Heart left ventricle (tissue), 16 donors: ENCODE data around the gene LRRC32. TPM values are rescaled to one million over a fixed set of nuclear protein-coding genes. Genes with fewer than 3 reads are reported as not detected.
A peak's percentile ranks its signal among the peaks of the same experiment; 100 is the strongest.

ENCODE experiments used
- ATAC-seq, 4 donors: fragments of 200-7000 bp; cut with Tn5 transposase; one replicate each; pipeline ENCODE4 v1.9.1; 2020 to 2022; ENCODE audit warnings: moderate library complexity in 4 of 4, mild to moderate bottlenecking in 3 of 4, moderate number of reproducible peaks in 1 of 4
- DNase-seq, 5 donors: peaks; one replicate each; pipeline ENCODE4 v3.0.0-alpha.2; 2020
- H3K27ac ChIP-seq, 12 donors: fragments of 200-600 bp; sonication (generic) in 4 of 12; one replicate each; pipeline versions ENCODE4 v1.5.0 to v1.8.0; 2016 to 2022; ENCODE audit warnings: mild to moderate bottlenecking in 2 of 12
- H3K27me3 ChIP-seq, 9 donors: fragments of 200-600 bp; sonication (generic) in 2 of 9; one replicate each; pipeline versions ENCODE4 v1.5.1 to v1.8.0; 2016 to 2022; ENCODE audit warnings: mild to moderate bottlenecking in 3 of 9
- H3K36me3 ChIP-seq, 9 donors: fragments of 200-600 bp; sonication (generic) in 2 of 9; one replicate each; pipeline versions ENCODE4 v1.5.0 to v1.8.0; 2018 to 2022; ENCODE audit warnings: mild to moderate bottlenecking in 2 of 9
- H3K4me1 ChIP-seq, 12 donors: fragments of 200-600 bp; sonication (generic) in 4 of 12; one replicate each; pipeline versions ENCODE4 v1.5.0 to v1.8.0; 2016 to 2022; ENCODE audit warnings: mild to moderate bottlenecking in 3 of 12
- H3K4me3 ChIP-seq, 12 donors: fragments of 200-600 bp; sonication (generic) in 4 of 12; one replicate each; pipeline versions ENCODE4 v1.5.0 to v1.8.0; 2017 to 2022; ENCODE audit warnings: mild to moderate bottlenecking in 9 of 12, moderate library complexity in 4 of 12
- H3K9me3 ChIP-seq, 12 donors: fragments of 200-600 bp; sonication (generic) in 4 of 12; one replicate each; pipeline versions ENCODE4 v1.5.0 to v1.8.0; 2016 to 2022; ENCODE audit warnings: mild to moderate bottlenecking in 1 of 12
- POLR2A ChIP-seq, 2 donors: fragments of 450-650 bp; IDR thresholded peaks; one replicate each; pipeline ENCODE4 v1.6.1; 2017; ENCODE audit warnings: antibody characterized with exemption in 2 of 2, mild to moderate bottlenecking in 2 of 2, moderate library complexity in 2 of 2
- WGBS, 4 donors: extraction: QIAGEN DNeasy Blood & Tissue Kit in 2 of 4; methylation state at CpG; one replicate each; pipeline versions ENCODE4 v1.1.5 to v1.1.7; 2013 to 2018; 5-methylcytosine and 5-hydroxymethylcytosine counted together
- intact Hi-C, 10 donors: fragments of 100-400 bp; cut with DNase I; formaldehyde crosslinking; loops; one replicate each; pipeline versions ENCODE4 v1.11.1 to v1.14.2; 2022
- polyA plus RNA-seq, 2 donors: library from polyadenylated mRNA; stranded (reverse); fragments of 200-250 nt; gene quantifications; one replicate each; pipeline ENCODE4 v1.2.3, GENCODE V29; 2013
- total RNA-seq, 9 donors: library from RNA; depleted of rRNA in 2 of 9; stranded (reverse); fragments of >200 nt in 2 of 9; fragmentation: NEBNext Ultra II Directional in 3 of 9; extraction: Animal tissue kit (Norgen Biotek cat#: 25700) in 3 of 9; gene quantifications; one replicate each; pipeline versions ENCODE4 v1.1.0 to v1.2.4, GENCODE V29; 2016 to 2023
- TF ChIP-seq, protein P1 (sequence below), 12 donors: fragments of 200-600 bp; sonication (generic) in 4 of 12; IDR thresholded peaks; one replicate each; pipeline versions ENCODE4 v1.5.0 to v1.8.0; 2018 to 2022; ENCODE audit warnings: antibody characterized with exemption in 12 of 12, mild to moderate bottlenecking in 5 of 12
- donor health status: ischemic (EF 13 %, LVEDD 7.1; RV severe dilation, severe dysfunction).
- donor health status: healthy with polysubstance abuse.
- donor health status: DM: no; HTN: yes; CAD: no.
- donor health status: DM: no; HTN: no; CAD: no.
- donor health status: ischemic (EF 25% LVEDD 6.9; RV normal size, moderate dysfunction).
- donor health status: ischemic (EF 25% LVEDD 5.7; RV mildly dilated, moderate dysfunction).
- donor health status: healthy.
- donor health status: DM: yes; HTN: yes; CAD: no.
- donor health status: ischemic (EF 35%, LVEDD 5.7; RV mildly dilated, moderate dysfunction).
- donor health status: nonischemic (EF 11% LVEDD 7.7; RV severe dilation, severe dysfunction).
- donor health status: DM: yes; HTN: yes; CAD: no.
- donor health status: PGD.
- donor health status: ischemic (EF 29% LVEDD 5.4; RV normal size, mild dysfunction).
- donor health status: nonischemic (EF 23%, LVEDD 6.1; RV moderate dilation, normal function).

LRRC32 gene
- total and polyA plus RNA-seq, 11 donors: 20.1 to 79.0 (median 44.6) TPM

DNA sequence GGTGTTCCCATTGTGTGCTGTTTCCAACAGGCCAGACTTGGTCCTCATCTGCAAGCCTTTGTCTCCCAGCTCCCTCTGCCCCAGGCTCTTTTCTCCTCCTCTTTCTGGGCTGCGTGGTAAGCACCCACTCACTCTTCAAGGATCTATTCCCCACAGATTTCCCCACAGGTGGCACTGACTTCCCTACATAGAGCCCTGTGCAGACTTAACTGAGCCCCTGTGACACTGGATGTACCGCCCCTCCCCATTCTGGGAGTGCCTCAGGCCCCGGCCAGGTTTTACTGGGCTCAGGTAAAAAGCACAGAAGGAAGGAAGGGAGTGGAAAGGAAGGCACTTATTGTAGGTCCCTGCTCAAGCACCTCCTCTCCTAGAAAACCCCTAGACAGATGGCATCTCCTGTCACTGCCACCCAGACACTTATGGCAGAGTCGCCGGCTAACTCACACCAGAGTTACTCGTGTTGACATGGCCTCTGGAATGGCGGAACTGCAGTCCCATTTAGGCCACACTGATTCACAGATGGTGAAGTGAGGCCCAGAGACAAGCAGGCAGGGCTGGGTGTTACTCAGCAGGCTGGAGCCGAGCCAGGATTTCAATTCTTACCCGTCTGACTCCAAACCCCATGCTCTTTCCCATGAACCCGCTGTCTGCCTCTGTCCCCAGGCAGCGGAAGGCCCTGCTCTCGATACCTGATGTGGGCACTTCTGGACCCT lies 47.2 kb downstream of the LRRC32 start:
- Histone ChIP-seq H3K36me3 (no peaks in the 10 kb centered on the region), H3K4me3 (no peak overlapping the region), H3K4me1 (peaks cover 0 to 19% (median 0%) of the 10 kb centered on the region in 12 donors), H3K27ac (no peak overlapping the region), H3K27me3 (no peaks in the 10 kb centered on the region), H3K9me3 (peaks cover 0 to 20% (median 7%) of the 10 kb centered on the region in 12 donors)
- 89 to 94% (median 90%) methylated on average over 11 to 12 of the region's 12 CpGs for WGBS, 4 donors
- ATAC-seq: no peak
- intact Hi-C loops: no loop called here
- no peak for DNase-seq
- TF ChIP-seq, protein P1, sequence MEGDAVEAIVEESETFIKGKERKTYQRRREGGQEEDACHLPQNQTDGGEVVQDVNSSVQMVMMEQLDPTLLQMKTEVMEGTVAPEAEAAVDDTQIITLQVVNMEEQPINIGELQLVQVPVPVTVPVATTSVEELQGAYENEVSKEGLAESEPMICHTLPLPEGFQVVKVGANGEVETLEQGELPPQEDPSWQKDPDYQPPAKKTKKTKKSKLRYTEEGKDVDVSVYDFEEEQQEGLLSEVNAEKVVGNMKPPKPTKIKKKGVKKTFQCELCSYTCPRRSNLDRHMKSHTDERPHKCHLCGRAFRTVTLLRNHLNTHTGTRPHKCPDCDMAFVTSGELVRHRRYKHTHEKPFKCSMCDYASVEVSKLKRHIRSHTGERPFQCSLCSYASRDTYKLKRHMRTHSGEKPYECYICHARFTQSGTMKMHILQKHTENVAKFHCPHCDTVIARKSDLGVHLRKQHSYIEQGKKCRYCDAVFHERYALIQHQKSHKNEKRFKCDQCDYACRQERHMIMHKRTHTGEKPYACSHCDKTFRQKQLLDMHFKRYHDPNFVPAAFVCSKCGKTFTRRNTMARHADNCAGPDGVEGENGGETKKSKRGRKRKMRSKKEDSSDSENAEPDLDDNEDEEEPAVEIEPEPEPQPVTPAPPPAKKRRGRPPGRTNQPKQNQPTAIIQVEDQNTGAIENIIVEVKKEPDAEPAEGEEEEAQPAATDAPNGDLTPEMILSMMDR (IDR thresholded peaks at IDR 0.05): no peak
- TF ChIP-seq POLR2A (IDR thresholded peaks at IDR 0.05): no peak

DNA sequence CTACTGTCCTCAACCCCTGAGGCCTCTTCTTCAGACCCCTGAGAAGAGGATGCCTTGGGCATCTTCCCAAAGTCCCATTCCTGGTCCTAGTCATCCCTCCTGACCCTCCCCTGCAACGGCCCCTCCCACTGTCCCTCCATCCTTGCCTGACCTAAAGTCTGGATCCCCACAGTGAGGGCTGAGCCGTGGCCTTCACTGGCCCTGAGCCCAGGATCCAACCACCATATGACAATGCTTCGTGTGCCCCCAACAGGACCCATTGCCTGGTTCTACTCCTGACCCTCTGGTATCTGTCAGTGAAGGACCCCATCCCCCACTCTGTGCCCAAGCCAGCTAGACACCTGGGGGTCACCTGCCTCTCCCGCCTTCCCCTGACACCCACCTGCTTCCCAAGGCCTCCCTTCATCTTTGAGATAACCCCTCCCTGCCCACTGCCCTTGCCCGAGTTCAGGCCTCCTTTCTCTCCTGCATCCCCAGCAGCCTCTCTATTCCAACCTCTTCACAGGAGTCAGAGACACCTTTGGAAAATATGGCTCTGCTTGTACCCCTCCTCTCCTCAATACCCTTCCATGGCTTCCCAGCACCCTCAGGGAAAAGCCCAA lies 48.0 kb downstream of the LRRC32 start:
- no peak overlapping the region for H3K27ac ChIP-seq
- DNase-seq: no peak
- no peak overlapping the region for H3K4me3 ChIP-seq
- no peaks in the 10 kb centered on the region for H3K27me3 ChIP-seq
- no peak for ATAC-seq
- TF ChIP-seq, protein P1 (IDR thresholded peaks at IDR 0.05): no peak
- TF ChIP-seq POLR2A (IDR thresholded peaks at IDR 0.05): no peak
- no peaks in the 10 kb centered on the region for H3K36me3 ChIP-seq
- H3K9me3 ChIP-seq: peaks cover 0 to 22% (median 7%) of the 10 kb centered on the region in 12 donors
- WGBS, 4 donors: 91 to 96% (median 94%) methylated on average over 5 of the region's 5 CpGs
- intact Hi-C loops: no loop called here
- peaks cover 0 to 14% (median 0%) of the 10 kb centered on the region in 12 donors for H3K4me1 ChIP-seq

DNA sequence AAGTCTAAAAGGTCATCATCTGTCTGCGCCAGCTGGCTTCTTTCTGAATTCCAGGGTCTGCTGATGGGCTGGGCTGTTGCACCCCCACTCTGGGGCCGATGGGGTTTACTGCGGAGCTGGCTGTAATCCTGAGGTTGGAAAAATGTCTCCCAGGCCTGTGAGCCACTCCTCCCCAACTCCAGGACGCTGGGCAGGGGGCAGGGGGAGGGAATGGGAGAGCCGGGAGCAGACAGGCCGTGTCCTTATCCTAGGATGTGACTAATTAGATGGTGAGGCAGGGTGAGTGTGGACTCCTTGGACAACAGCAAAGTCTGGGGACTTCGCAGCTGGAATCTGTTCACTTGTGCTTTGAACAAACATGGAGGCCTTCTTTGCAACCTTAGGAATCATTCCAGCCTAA lies 48.7 kb downstream of the LRRC32 start:
- H3K36me3 ChIP-seq: no peaks in the 10 kb centered on the region
- H3K27me3 ChIP-seq: no peaks in the 10 kb centered on the region
- TF ChIP-seq POLR2A (IDR thresholded peaks at IDR 0.05): no peak
- ATAC-seq (peak in 2 of 4 donors; percentile 39 to 45), DNase-seq (peak in 2 of 5 donors; percentile 9 to 14)
- intact Hi-C loops: no loop called here
- peaks cover 0 to 13% (median 3%) of the 10 kb centered on the region in 12 donors for H3K4me1 ChIP-seq
- 79 to 87% (median 80%) methylated on average over 7 of the region's 7 CpGs for WGBS, 4 donors
- H3K27ac ChIP-seq: no peak overlapping the region
- H3K9me3 ChIP-seq: peaks cover 0 to 22% (median 7%) of the 10 kb centered on the region in 12 donors
- H3K4me3 ChIP-seq: no peak overlapping the region

DNA sequence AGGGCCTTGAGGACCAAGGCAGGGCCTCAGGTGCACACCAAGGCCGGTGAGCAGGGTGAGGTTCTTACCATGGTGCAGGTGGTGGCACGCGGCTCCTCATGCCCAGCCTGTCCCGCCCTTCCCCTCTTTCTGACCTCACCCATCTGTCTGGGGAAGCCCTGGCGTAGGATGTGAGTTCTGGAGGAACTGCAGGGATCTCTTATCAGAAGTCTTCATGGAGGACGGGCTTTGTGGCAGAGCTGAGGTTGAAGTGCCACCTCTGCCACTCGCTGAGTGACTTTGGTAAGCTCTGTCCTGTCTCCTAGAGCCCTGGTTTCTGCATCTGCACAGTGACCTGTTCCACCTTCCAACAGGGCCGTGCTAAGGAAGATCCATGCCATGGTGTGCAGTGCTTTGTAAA lies 49.1 kb downstream of the LRRC32 start:
- 93 to 96% (median 94%) methylated on average over 8 of the region's 8 CpGs for WGBS, 4 donors
- H3K27ac ChIP-seq: no peak overlapping the region
- DNase-seq: peak in 1 of 5 donors; percentile 5

More for the DNA sequence above, 49.1 kb downstream of the LRRC32 start:
- no peak for ATAC-seq
- TF ChIP-seq, protein P1 (IDR thresholded peaks at IDR 0.05): no peak
- TF ChIP-seq POLR2A (IDR thresholded peaks at IDR 0.05): no peak
- H3K36me3 ChIP-seq: no peaks in the 10 kb centered on the region
- H3K27me3 ChIP-seq: no peaks in the 10 kb centered on the region
- intact Hi-C loops: no loop called here
- H3K4me3 ChIP-seq: no peak overlapping the region
- peaks cover 0 to 22% (median 7%) of the 10 kb centered on the region in 12 donors for H3K9me3 ChIP-seq
- peaks cover 0 to 15% (median 7%) of the 10 kb centered on the region in 12 donors for H3K4me1 ChIP-seq
